Measurements from ENCODE around the gene SLC2A5.

DNA sequence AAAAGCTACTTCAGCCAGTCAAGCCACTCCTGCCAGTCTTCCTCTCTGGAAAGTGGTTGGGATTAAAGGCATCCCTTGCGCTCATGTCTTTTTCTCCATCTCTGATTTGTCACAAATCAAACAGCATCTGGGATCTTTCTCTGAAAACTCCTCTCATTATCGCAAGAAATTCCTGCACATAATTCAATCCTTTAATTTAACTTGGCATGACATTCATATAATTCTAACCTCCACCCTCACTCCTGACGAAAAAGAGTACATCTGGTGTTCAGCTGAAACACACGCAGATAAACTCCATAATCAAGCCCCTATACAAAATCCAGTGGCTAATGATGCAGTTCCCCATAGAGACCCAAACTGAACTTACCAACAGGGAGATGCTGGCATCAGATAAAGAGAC lies 19.4 kb upstream of the SLC2A5 start:
- TF ChIP-seq, protein P1, sequence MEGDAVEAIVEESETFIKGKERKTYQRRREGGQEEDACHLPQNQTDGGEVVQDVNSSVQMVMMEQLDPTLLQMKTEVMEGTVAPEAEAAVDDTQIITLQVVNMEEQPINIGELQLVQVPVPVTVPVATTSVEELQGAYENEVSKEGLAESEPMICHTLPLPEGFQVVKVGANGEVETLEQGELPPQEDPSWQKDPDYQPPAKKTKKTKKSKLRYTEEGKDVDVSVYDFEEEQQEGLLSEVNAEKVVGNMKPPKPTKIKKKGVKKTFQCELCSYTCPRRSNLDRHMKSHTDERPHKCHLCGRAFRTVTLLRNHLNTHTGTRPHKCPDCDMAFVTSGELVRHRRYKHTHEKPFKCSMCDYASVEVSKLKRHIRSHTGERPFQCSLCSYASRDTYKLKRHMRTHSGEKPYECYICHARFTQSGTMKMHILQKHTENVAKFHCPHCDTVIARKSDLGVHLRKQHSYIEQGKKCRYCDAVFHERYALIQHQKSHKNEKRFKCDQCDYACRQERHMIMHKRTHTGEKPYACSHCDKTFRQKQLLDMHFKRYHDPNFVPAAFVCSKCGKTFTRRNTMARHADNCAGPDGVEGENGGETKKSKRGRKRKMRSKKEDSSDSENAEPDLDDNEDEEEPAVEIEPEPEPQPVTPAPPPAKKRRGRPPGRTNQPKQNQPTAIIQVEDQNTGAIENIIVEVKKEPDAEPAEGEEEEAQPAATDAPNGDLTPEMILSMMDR (IDR thresholded peaks at IDR 0.05; ENCODE audit: low read depth, low read length, poor library complexity, severe bottlenecking): no peak
- no peak for TF ChIP-seq EZH2phosphoT487 (IDR thresholded peaks at IDR 0.05; ENCODE audit: borderline replicate concordance, low read length)

Measured in DOHH2 (cell line).